Fibroblast of skin of scalp (primary cell): ENCODE measurements around the gene URI1.
"Not testable (repeated sequence)": the region's sequence is repeated elsewhere in the genome, so short reads cannot be mapped to it uniquely, and the experiment has no call there.

Source experiments
- DNase-seq: peaks from one replicate; pipeline ENCODE4 v3.0.0-alpha.2; 2013

Gene URI1

DNA sequence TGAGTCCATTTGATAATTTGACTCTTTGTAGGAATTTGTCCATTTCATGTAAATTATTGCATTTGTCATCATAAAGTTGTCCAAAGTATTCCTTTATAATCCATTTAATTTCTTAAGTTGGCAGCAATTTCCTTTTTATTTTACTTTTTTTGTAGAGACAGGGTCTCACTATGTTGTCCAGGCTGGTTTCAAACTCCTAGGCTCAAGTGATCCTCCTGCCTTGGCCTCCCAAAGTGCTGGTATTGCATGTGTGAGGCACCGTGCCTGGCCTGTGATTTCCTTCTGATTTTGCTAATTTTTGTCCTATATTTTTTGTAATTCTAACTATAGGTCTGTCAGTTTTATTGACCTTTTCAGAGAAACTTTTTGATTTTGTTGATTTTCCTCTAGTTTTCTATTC is 84.9 kb downstream of the URI1 start:
- DNase-seq, result no peak

GRCh38 chr19:30028118-30028991 is 86.3 kb downstream of the URI1 start:
- no peak for DNase-seq

- DNase-seq, result no peak
Observed at GRCh38 chr19:30028992-30029343, 86.9 kb downstream of the URI1 start.

DNA sequence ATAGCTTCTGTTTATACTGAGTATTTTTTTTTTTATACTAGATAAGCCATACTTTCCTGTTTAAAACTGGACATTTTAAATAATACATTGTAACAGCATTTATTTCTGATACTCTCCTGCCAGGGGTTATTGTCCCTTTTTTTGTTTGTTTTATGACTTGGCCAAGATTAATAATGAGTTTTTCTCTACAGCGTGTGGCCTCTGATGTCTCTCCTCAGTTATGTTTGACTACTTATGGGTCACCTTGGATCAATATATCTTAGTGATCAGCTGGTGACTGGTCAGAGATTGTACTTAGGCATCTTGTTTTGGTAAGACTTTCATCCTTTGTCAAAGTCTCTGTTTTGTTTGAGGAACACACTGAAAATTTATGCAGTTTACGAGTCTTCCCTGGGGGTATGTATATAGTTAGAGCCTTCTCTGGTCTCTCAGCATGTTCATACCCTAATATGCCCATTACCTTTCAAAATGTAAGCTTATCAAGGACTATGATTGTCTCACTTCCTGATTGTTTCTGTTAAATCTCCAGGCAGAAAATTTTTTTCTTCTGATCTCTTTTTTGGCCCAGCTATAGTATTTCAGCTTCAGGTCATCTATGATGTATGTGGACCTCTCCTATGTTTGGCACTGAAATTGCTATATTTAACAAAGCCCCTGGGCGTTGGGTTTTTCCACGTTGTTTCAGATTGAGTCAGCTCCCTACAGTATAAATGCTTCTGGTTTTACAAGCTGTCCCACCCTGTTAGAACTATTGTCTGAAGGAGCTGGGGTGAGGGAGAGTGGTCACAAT is 87.9 kb downstream of the URI1 start:
- peak; percentile 80 for DNase-seq

- no peak for DNase-seq
Observed at GRCh38 chr19:30034321-30034720, 92.3 kb downstream of the URI1 start.

GRCh38 chr19:30036154-30037129 is 94.4 kb downstream of the URI1 start:
- DNase-seq, result peak; percentile 54

DNA sequence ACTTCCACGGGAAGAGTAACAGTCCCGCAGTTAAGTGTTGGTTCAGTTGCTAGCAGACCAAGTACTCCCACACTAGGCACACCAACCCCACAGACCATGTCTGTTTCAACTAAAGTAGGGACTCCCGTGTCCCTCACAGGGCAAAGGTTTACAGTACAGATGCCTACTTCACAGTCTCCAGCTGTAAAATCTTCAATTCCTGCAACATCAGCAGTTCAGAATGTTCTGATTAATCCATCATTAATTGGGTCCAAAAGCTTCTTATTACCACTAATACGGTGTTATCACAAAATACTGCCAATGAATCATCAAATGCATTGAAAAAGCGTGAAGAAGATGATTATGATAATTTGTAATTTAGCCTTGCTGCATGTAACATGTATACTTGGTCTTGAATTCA is 95.8 kb downstream of the URI1 start:
- DNase-seq, result no peak

GRCh38 chr19:30041931-30042330 is 99.9 kb downstream of the URI1 start:
- DNase-seq, result not testable (repeated sequence)

DNA sequence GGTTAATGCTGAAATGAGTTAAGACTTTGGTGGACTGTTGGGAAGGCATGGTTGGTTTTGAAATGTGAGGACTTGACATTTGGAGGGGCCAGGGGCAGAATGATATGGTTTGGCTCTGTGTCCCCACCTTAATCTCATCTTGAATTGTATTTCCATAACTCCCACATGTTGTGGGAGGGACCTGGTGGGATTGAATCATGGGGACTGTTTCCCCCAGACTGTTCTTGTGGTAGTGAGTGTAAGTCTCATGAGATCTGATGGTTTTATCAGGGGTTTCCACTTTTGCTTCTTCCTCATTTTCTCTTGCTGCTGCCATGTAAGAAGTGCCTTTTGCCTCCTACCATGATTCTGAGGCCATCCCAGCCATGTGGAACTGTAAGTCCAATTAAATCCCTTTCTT is 101.0 kb downstream of the URI1 start:
- DNase-seq, result not testable (repeated sequence)

DNA sequence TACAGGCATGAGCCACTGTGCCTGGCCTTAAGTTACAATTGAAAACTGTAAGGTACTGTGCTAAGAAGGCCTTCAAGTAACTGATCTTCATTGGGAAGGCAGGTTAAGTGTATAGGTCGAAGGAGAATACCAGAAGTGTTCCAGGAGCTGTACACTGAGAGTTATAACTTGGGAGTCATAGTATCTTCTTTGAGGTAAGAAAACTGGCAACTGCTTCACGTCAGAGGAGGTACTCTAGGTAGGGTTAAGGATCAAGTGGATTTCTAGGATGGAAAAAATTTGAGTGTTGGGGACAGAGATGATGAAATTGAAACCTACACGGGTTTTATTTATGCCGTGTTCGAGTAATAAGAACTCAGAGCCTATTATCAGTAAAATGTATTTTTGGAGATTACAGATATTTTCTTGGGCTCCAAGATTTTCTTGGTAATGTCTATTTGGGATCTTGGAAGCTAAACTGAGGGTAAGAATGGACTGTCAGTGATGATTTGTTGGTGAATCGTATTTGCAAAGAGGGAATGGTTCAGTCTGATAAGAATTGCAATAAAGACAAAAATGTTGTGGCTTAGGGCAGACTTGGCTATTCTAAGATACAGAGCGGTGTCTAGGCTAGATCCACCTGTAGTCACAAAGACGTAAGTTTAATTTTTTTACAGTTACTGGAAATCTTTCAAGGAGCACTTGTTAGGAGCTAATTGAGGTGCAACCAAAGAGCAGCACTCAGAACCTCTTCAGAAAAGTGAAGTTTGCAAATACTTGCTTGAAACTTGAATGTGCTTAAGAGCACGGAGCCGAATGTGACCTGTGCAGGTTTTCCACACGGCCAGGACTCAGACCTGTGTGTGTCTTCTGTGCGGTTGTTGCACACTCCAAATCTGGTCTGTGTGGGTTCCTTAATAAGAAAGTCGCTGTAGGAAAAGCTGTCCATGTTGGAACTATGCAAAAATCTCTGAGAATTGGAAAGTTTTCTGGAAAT is 102.5 kb downstream of the URI1 start:
- DNase-seq, result no peak

GRCh38 chr19:30046522-30046921 is 104.5 kb downstream of the URI1 start:
- peak; percentile 24 for DNase-seq

DNA sequence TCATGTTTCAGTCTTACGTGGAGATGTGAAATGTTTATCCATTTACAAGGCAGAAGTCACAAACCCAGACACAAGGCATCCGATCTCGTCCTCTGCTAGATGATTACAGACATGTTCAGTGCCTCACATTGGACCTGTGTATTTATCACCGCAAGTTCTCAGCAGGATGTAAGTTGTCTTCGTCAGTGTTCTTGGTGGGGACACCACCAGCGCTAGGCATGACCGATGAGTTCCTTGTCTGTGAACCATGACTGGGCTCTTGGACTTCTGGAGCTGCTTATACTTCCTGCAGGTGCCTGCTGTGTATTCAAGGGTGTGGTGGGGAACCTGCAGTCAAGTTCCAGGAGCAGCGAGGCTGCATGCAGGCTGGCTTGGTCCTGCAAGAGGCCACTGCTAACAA is 105.4 kb downstream of the URI1 start:
- no peak for DNase-seq

- DNase-seq, result no peak
Observed at GRCh38 chr19:30049226-30049625, 107.2 kb downstream of the URI1 start.

GRCh38 chr19:30049846-30050667 is 108.0 kb downstream of the URI1 start:
- DNase-seq, result no peak

DNA sequence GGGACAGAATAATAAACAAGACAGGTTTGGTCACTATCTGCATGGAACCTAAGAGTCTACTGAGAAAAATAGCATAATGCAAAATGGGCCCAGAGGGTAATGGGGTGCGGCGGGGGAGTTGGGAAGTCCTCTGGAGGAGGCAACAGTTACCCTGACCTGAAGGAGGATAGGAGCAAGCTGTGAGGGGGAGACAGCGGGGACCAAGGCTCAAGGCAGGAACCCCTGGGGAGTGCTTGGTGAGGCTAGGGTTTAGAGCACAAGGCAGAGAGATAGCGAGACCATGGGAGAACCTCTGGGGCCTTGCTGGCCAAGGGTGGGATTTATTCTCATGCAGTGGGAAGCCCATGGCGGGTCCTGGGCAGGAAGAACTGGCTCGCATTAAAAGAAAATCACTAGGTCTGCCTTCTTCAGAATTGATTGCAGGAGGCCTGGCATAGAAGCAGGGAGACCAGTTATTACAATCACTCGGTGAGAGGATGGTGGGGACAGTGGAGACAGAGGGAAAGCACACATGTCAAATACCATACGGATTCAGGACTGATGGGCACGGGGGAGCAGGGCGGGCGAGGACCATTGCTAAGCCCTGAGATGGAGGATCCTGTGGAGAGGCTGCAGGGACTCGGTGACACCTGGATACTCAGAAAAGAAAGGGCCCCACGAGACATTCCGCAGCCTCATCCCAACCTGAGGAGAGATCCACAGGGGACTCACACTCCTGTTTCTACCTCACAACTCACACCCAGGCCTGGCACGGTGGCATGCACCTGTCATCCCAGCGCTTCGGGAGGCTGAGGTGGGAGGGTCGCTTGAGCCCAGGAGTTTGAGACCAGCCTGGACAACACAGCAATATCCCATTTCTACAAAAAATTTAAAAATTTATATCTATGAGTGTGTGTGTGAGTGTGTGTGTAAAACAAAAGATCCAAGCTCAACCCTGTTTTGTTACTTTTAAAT is 110.4 kb downstream of the URI1 start:
- DNase-seq, result no peak

DNA sequence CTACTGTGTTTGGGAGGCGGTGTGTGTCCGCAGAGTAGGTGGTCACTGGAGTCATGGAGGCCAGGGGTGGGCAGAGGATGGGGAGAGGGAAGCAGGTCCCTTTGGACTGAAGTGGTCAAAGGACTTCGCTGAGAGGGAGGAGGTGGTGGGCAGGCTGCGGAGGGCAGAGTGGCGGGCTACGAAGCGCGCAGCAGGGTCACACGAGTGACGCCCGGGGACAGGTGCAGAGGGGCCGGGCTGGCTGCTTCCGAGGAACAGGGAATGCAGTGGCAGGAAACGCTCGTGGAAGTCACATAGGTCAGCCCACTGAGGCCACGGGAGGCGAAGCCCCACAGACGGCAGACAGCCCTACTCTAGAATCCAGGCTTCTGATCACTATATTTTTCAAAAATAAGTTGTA is 111.5 kb downstream of the URI1 start:
- no peak for DNase-seq

DNA sequence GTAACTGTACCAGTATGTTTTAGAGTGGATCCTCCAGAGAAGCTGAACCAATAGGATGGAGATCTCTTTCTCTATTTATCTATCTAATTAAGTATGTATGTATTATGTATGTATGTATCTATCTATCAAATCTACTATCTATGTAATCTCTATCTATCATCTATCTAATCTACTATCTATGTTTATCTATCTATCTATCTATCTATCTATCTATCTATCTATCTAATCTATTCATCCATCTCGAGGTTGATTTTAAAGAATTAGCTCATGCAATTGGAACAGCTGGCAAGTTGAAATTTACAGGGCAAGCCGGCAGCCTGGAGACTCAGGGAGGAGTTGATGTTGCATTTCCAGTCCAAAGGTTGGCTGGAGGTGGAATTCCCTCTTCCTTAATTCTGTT is 112.2 kb downstream of the URI1 start:
- no peak for DNase-seq

DNA sequence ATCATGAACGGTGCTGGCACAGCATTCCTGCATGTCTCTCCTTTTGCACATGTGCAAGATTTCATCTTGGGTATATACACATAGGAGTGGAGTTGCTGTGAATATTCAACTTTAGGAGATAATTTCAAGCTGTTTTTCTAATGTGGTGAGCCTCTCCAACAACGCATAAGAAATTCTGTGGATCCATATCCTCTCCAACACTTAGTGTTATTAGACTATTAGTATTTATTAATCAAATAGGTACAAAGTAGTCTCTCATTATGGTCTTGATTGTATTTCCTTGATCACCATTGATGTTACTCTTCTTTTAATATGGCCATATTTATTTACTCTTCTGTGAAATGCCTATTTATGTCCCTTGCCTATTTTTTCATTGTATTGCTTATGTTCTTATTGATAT is 114.5 kb downstream of the URI1 start:
- DNase-seq, result no peak

DNA sequence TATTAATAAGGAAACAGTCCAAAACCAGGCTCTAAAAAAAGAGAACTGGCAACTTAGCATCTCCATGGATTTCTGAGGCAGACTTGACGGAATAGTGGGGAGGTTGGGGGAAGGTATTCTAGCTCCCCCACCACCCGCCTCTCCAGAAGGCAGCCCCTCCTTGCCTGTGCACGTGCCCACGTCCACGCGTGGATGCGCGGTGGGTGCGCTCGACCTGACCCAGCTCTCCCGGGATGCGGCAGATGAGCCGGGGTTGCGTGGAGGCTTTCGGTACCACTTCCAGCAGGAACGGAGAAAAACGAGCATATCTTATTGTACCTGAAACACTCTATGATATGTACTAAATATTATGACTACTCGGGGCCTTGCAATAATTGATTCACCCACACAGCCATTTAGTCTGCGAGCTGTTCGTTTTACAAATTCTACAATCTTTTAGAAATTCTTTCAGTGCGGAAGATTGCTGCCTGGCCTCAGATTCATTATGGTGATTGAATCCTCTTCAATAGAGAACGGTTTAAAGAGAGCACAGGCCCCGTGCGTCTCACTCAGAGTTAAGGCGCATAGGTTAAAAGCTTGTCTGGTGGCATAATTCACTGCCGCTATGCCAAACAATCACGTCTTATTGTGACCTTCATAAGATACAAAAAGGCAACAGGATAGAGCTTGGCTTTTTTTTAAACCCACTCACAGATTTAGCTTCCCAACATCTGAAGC is 117.9 kb downstream of the URI1 start:
- DNase-seq, result no peak
